ENCODE data around the gene UNG.

DNA sequence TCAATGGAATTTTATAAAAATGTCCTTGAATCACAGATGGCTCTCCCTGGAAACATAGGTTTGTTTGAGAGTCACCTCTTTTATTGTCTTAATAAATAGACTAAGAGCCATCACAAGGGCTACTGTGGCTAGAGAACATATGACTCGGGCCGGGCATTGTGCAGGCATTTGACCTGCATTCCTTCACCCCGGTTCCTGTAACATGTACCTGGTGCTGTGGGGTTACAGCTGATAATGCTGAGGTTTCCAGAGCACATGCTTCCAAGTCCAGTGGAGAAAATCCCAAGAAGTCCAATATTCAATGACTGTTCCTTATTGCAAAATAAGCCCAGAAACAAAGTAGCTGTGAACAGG lies 18.0 kb downstream of the UNG start:
- no peak for TF ChIP-seq EZH2 (IDR thresholded peaks at IDR 0.05; ENCODE audit: insufficient read depth, poor library complexity, severe bottlenecking)
- TF ChIP-seq EZH2phosphoT487 (IDR thresholded peaks at IDR 0.05; ENCODE audit: insufficient read depth, low read depth), result no peak

All from GM23248 (cell line).